Measurements from ENCODE around the gene EYA4.

EYA4 gene

GRCh38 chr6:133333852-133334251 is 92.7 kb downstream of the EYA4 start:
- H3K36me3 ChIP-seq (ENCODE audit: insufficient read depth, low read length) = no peaks in the 10 kb centered on the region
- H3K4me1 ChIP-seq (ENCODE audit: insufficient read depth, low read length) = no peaks in the 10 kb centered on the region
- H3K9ac ChIP-seq (ENCODE audit: low read length) = no peak overlapping the region
- H3K27me3 ChIP-seq (ENCODE audit: control insufficient read depth in 1 of 2, insufficient read depth in 2 of 2, low read length in 2 of 2) = no peaks in the 10 kb centered on the region
- no peak overlapping the region for H3K27ac ChIP-seq (ENCODE audit: low read depth, low read length)
- no peak overlapping the region for H3K4me3 ChIP-seq (ENCODE audit: low read depth in 1 of 2, low read length in 2 of 2)
- no peaks in the 10 kb centered on the region for H3K9me3 ChIP-seq (ENCODE audit: low read length)

GRCh38 chr6:133337308-133337707 is 96.2 kb downstream of the EYA4 start:
- Histone ChIP-seq H3K9ac (ENCODE audit: low read length) (no peak overlapping the region), H3K9me3 (ENCODE audit: low read length) (no peaks in the 10 kb centered on the region), H3K4me3 (ENCODE audit: low read depth in 1 of 2, low read length in 2 of 2) (no peak overlapping the region), H3K4me1 (ENCODE audit: insufficient read depth, low read length) (no peaks in the 10 kb centered on the region), H3K27me3 (ENCODE audit: control insufficient read depth in 1 of 2, insufficient read depth in 2 of 2, low read length in 2 of 2) (no peaks in the 10 kb centered on the region), H3K36me3 (ENCODE audit: insufficient read depth, low read length) (no peaks in the 10 kb centered on the region), H3K27ac (ENCODE audit: low read depth, low read length) (no peak overlapping the region)

GRCh38 chr6:133339543-133340384 is 98.6 kb downstream of the EYA4 start:
- H3K4me1 ChIP-seq (ENCODE audit: insufficient read depth, low read length) = no peaks in the 10 kb centered on the region
- no peaks in the 10 kb centered on the region for H3K27me3 ChIP-seq (ENCODE audit: control insufficient read depth in 1 of 2, insufficient read depth in 2 of 2, low read length in 2 of 2)
- H3K36me3 ChIP-seq (ENCODE audit: insufficient read depth, low read length) = no peaks in the 10 kb centered on the region
- H3K9ac ChIP-seq (ENCODE audit: low read length) = no peak overlapping the region
- no peaks in the 10 kb centered on the region for H3K9me3 ChIP-seq (ENCODE audit: low read length)
- no peak overlapping the region for H3K27ac ChIP-seq (ENCODE audit: low read depth, low read length)
- H3K4me3 ChIP-seq (ENCODE audit: low read depth in 1 of 2, low read length in 2 of 2) = no peak overlapping the region

GRCh38 chr6:133340557-133340956 is 99.4 kb downstream of the EYA4 start:
- Histone ChIP-seq H3K4me1 (ENCODE audit: insufficient read depth, low read length) (no peaks in the 10 kb centered on the region), H3K27me3 (ENCODE audit: control insufficient read depth in 1 of 2, insufficient read depth in 2 of 2, low read length in 2 of 2) (no peaks in the 10 kb centered on the region)

GRCh38 chr6:133341607-133342158 is 100.5 kb downstream of the EYA4 start:
- Histone ChIP-seq H3K27ac (ENCODE audit: low read depth, low read length) (no peak overlapping the region), H3K4me3 (ENCODE audit: low read depth in 1 of 2, low read length in 2 of 2) (no peak overlapping the region), H3K9ac (ENCODE audit: low read length) (no peak overlapping the region), H3K36me3 (ENCODE audit: insufficient read depth, low read length) (no peaks in the 10 kb centered on the region), H3K27me3 (ENCODE audit: control insufficient read depth in 1 of 2, insufficient read depth in 2 of 2, low read length in 2 of 2) (no peaks in the 10 kb centered on the region), H3K4me1 (ENCODE audit: insufficient read depth, low read length) (no peaks in the 10 kb centered on the region), H3K9me3 (ENCODE audit: low read length) (no peaks in the 10 kb centered on the region)

More at GRCh38 chr6:133340557-133340956, 99.4 kb downstream of the EYA4 start:
- no peaks in the 10 kb centered on the region for H3K36me3 ChIP-seq (ENCODE audit: insufficient read depth, low read length)
- H3K27ac ChIP-seq (ENCODE audit: low read depth, low read length) = no peak overlapping the region
- H3K9me3 ChIP-seq (ENCODE audit: low read length) = no peaks in the 10 kb centered on the region
- H3K4me3 ChIP-seq (ENCODE audit: low read depth in 1 of 2, low read length in 2 of 2) = no peak overlapping the region
- no peak overlapping the region for H3K9ac ChIP-seq (ENCODE audit: low read length)

GRCh38 chr6:133343220-133343619 is 102.1 kb downstream of the EYA4 start:
- H3K27me3 ChIP-seq (ENCODE audit: control insufficient read depth in 1 of 2, insufficient read depth in 2 of 2, low read length in 2 of 2) = no peaks in the 10 kb centered on the region
- no peak overlapping the region for H3K27ac ChIP-seq (ENCODE audit: low read depth, low read length)
- H3K9me3 ChIP-seq (ENCODE audit: low read length) = no peaks in the 10 kb centered on the region

GRCh38 chr6:133348846-133349245 is 107.7 kb downstream of the EYA4 start:
- Histone ChIP-seq H3K36me3 (ENCODE audit: insufficient read depth, low read length) (no peaks in the 10 kb centered on the region), H3K27me3 (ENCODE audit: control insufficient read depth in 1 of 2, insufficient read depth in 2 of 2, low read length in 2 of 2) (no peaks in the 10 kb centered on the region), H3K9ac (ENCODE audit: low read length) (no peak overlapping the region), H3K27ac (ENCODE audit: low read depth, low read length) (no peak overlapping the region), H3K4me1 (ENCODE audit: insufficient read depth, low read length) (no peaks in the 10 kb centered on the region), H3K9me3 (ENCODE audit: low read length) (no peaks in the 10 kb centered on the region), H3K4me3 (ENCODE audit: low read depth in 1 of 2, low read length in 2 of 2) (no peak overlapping the region)

More at GRCh38 chr6:133343220-133343619, 102.1 kb downstream of the EYA4 start:
- no peaks in the 10 kb centered on the region for H3K36me3 ChIP-seq (ENCODE audit: insufficient read depth, low read length)
- no peak overlapping the region for H3K9ac ChIP-seq (ENCODE audit: low read length)
- H3K4me3 ChIP-seq (ENCODE audit: low read depth in 1 of 2, low read length in 2 of 2) = no peak overlapping the region
- no peaks in the 10 kb centered on the region for H3K4me1 ChIP-seq (ENCODE audit: insufficient read depth, low read length)

- no peaks in the 10 kb centered on the region for H3K27me3 ChIP-seq (ENCODE audit: control insufficient read depth in 1 of 2, insufficient read depth in 2 of 2, low read length in 2 of 2)
- H3K27ac ChIP-seq (ENCODE audit: low read depth, low read length) = no peak overlapping the region
- H3K36me3 ChIP-seq (ENCODE audit: insufficient read depth, low read length) = no peaks in the 10 kb centered on the region
- no peak overlapping the region for H3K4me3 ChIP-seq (ENCODE audit: low read depth in 1 of 2, low read length in 2 of 2)
- no peaks in the 10 kb centered on the region for H3K4me1 ChIP-seq (ENCODE audit: insufficient read depth, low read length)
- no peak overlapping the region for H3K9ac ChIP-seq (ENCODE audit: low read length)
- no peaks in the 10 kb centered on the region for H3K9me3 ChIP-seq (ENCODE audit: low read length)
These were observed 109.8 kb downstream of the EYA4 start for GRCh38 chr6:133350928-133351327.

- H3K27ac ChIP-seq (ENCODE audit: low read depth, low read length) = no peak overlapping the region
These were observed 110.9 kb downstream of the EYA4 start for GRCh38 chr6:133352046-133352445.

GRCh38 chr6:133353061-133353460 is 111.9 kb downstream of the EYA4 start:
- Histone ChIP-seq H3K36me3 (ENCODE audit: insufficient read depth, low read length) (no peaks in the 10 kb centered on the region), H3K9me3 (ENCODE audit: low read length) (no peaks in the 10 kb centered on the region), H3K9ac (ENCODE audit: low read length) (no peak overlapping the region), H3K27me3 (ENCODE audit: control insufficient read depth in 1 of 2, insufficient read depth in 2 of 2, low read length in 2 of 2) (no peaks in the 10 kb centered on the region), H3K4me1 (ENCODE audit: insufficient read depth, low read length) (no peaks in the 10 kb centered on the region), H3K27ac (ENCODE audit: low read depth, low read length) (no peak overlapping the region), H3K4me3 (ENCODE audit: low read depth in 1 of 2, low read length in 2 of 2) (no peak overlapping the region)

More at GRCh38 chr6:133352046-133352445, 110.9 kb downstream of the EYA4 start:
- Histone ChIP-seq H3K4me1 (ENCODE audit: insufficient read depth, low read length) (no peaks in the 10 kb centered on the region), H3K9me3 (ENCODE audit: low read length) (no peaks in the 10 kb centered on the region), H3K4me3 (ENCODE audit: low read depth in 1 of 2, low read length in 2 of 2) (no peak overlapping the region), H3K9ac (ENCODE audit: low read length) (no peak overlapping the region), H3K36me3 (ENCODE audit: insufficient read depth, low read length) (no peaks in the 10 kb centered on the region), H3K27me3 (ENCODE audit: control insufficient read depth in 1 of 2, insufficient read depth in 2 of 2, low read length in 2 of 2) (no peaks in the 10 kb centered on the region)

GRCh38 chr6:133355922-133356321 is 114.8 kb downstream of the EYA4 start:
- H3K4me3 ChIP-seq (ENCODE audit: low read depth in 1 of 2, low read length in 2 of 2) = no peak overlapping the region
- H3K9ac ChIP-seq (ENCODE audit: low read length) = no peak overlapping the region
- no peaks in the 10 kb centered on the region for H3K9me3 ChIP-seq (ENCODE audit: low read length)
- no peaks in the 10 kb centered on the region for H3K27me3 ChIP-seq (ENCODE audit: control insufficient read depth in 1 of 2, insufficient read depth in 2 of 2, low read length in 2 of 2)
- no peaks in the 10 kb centered on the region for H3K36me3 ChIP-seq (ENCODE audit: insufficient read depth, low read length)
- no peaks in the 10 kb centered on the region for H3K4me1 ChIP-seq (ENCODE audit: insufficient read depth, low read length)
- no peak overlapping the region for H3K27ac ChIP-seq (ENCODE audit: low read depth, low read length)

Data from muscle layer of colon (tissue), 2 donors.